ENCODE data around the gene BIRC6. TPM values are rescaled to one million over a fixed set of nuclear protein-coding genes. Genes with fewer than 3 reads are reported as not detected.

BIRC6 gene
- total and polyA plus RNA-seq, 2 donors (not counting 1 experiment from before 2014, with no cell fraction given): 46.7 to 162 TPM

DNA sequence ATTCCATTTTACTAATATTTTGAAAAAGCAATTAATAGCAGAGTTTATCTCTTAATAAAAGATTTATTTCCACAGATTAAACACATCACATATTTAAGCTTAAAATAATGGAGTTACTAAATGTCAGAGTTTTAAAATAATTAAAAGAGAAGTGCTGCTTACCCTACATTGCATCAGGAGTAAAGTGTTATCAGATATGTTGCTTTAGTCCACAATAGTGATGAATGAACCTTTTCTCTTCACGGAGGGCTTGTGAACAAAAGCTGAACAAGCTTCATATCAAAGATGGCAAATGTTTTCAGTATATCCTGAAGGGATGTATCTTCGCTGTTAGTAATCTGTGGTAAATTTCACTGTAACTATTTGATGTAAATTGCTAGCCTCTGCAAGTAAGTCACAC, 201.7 kb downstream of the BIRC6 start:
- TF ChIP-seq CTCF (conservative IDR thresholded peaks at IDR 0.05 in 1 of 2, IDR thresholded peaks at IDR 0.05 in 1 of 2; ENCODE audit: low read depth in 1 of 2, low read length in 2 of 2): no peak
- TF ChIP-seq EZH2 (IDR thresholded peaks at IDR 0.05; ENCODE audit: low read length, missing control alignments): no peak
- Histone ChIP-seq H3K9ac (ENCODE audit: insufficient read depth, low read length) (no peak overlapping the region), H2AFZ (ENCODE audit: low read length) (no peak overlapping the region), H3K4me2 (ENCODE audit: extremely low read depth, insufficient read depth, low read length) (no peak overlapping the region), H3K36me3 (ENCODE audit: control insufficient read depth, insufficient read depth, low read length) (no peaks in the 10 kb centered on the region), H3K27me3 (ENCODE audit: control insufficient read depth, insufficient read depth, low read length) (no peaks in the 10 kb centered on the region), H3K79me2 (ENCODE audit: control insufficient read depth, insufficient read depth, low read length) (no peaks in the 10 kb centered on the region), H3K4me1 (ENCODE audit: control insufficient read depth, extremely low read depth, insufficient read depth, low read length) (no peaks in the 10 kb centered on the region), H3K27ac (ENCODE audit: insufficient read depth, low read length) (no peak overlapping the region), H3K9me3 (ENCODE audit: control insufficient read depth, insufficient read depth, low read depth, low read length) (no peaks in the 10 kb centered on the region), H4K20me1 (ENCODE audit: control insufficient read depth, extremely low read depth, insufficient read depth, low read length) (no peaks in the 10 kb centered on the region), H3K4me3 (replicated peaks in 1 of 4; ENCODE audit: control extremely low read depth in 1 of 4, insufficient read depth in 1 of 4, low read depth in 3 of 4, low read length in 4 of 4) (no peak overlapping the region)
- peak in 1 of 2 donors; percentile 27 for DNase-seq (ENCODE audit: low read depth in 2 of 2)

- peak; percentile 11 to 68 for DNase-seq (ENCODE audit: low read depth in 2 of 2)
- no peaks in the 10 kb centered on the region for H4K20me1 ChIP-seq (ENCODE audit: control insufficient read depth, extremely low read depth, insufficient read depth, low read length)
Observed at GRCh38 chr2:32559136-32559535, 202.3 kb downstream of the BIRC6 start.

DNA sequence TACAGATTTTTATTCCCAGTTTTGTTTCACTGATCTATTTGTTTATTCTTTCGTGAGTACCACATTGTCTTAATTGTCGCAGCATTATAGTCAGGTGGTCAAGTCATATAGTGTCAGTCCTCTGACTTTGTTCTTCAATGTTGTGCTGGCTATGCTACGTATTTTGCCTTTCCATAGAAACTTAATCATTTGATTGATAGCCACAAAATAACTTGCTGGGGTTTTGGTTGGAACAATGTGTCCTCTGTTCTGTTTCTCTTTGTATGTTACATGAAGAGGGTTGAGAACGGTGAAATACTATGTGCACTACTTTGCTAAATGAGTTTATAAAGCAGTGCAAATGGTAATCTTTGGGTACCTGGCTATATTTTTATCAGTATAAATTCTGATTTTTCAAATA, 206.1 kb downstream of the BIRC6 start:
- Histone ChIP-seq H2AFZ (ENCODE audit: low read length) (no peak overlapping the region), H3K9me3 (ENCODE audit: control insufficient read depth, insufficient read depth, low read depth, low read length) (no peaks in the 10 kb centered on the region), H3K36me3 (ENCODE audit: control insufficient read depth, insufficient read depth, low read length) (no peaks in the 10 kb centered on the region), H3K27ac (ENCODE audit: insufficient read depth, low read length) (no peak overlapping the region), H3K4me3 (replicated peaks in 1 of 4; ENCODE audit: control extremely low read depth in 1 of 4, insufficient read depth in 1 of 4, low read depth in 3 of 4, low read length in 4 of 4) (no peak overlapping the region), H3K27me3 (ENCODE audit: control insufficient read depth, insufficient read depth, low read length) (no peaks in the 10 kb centered on the region), H3K9ac (ENCODE audit: insufficient read depth, low read length) (no peak overlapping the region), H3K4me2 (ENCODE audit: extremely low read depth, insufficient read depth, low read length) (no peak overlapping the region), H3K79me2 (ENCODE audit: control insufficient read depth, insufficient read depth, low read length) (no peaks in the 10 kb centered on the region), H4K20me1 (ENCODE audit: control insufficient read depth, extremely low read depth, insufficient read depth, low read length) (no peaks in the 10 kb centered on the region), H3K4me1 (ENCODE audit: control insufficient read depth, extremely low read depth, insufficient read depth, low read length) (no peaks in the 10 kb centered on the region)
- DNase-seq (ENCODE audit: low read depth in 2 of 2): no peak
- TF ChIP-seq CTCF (conservative IDR thresholded peaks at IDR 0.05 in 1 of 2, IDR thresholded peaks at IDR 0.05 in 1 of 2; ENCODE audit: low read depth in 1 of 2, low read length in 2 of 2) (no peak), EZH2 (IDR thresholded peaks at IDR 0.05; ENCODE audit: low read length, missing control alignments) (no peak)

More at GRCh38 chr2:32559136-32559535, 202.3 kb downstream of the BIRC6 start:
- H3K4me3 ChIP-seq (replicated peaks in 1 of 4; ENCODE audit: control extremely low read depth in 1 of 4, insufficient read depth in 1 of 4, low read depth in 3 of 4, low read length in 4 of 4): no peak overlapping the region
- no peak overlapping the region for H3K27ac ChIP-seq (ENCODE audit: insufficient read depth, low read length)
- no peaks in the 10 kb centered on the region for H3K36me3 ChIP-seq (ENCODE audit: control insufficient read depth, insufficient read depth, low read length)
- TF ChIP-seq CTCF (conservative IDR thresholded peaks at IDR 0.05 in 1 of 2, IDR thresholded peaks at IDR 0.05 in 1 of 2; ENCODE audit: low read depth in 1 of 2, low read length in 2 of 2) (no peak), EZH2 (IDR thresholded peaks at IDR 0.05; ENCODE audit: low read length, missing control alignments) (no peak)
- no peaks in the 10 kb centered on the region for H3K27me3 ChIP-seq (ENCODE audit: control insufficient read depth, insufficient read depth, low read length)
- no peaks in the 10 kb centered on the region for H3K4me1 ChIP-seq (ENCODE audit: control insufficient read depth, extremely low read depth, insufficient read depth, low read length)
- H3K9ac ChIP-seq (ENCODE audit: insufficient read depth, low read length): no peak overlapping the region
- no peak overlapping the region for H2AFZ ChIP-seq (ENCODE audit: low read length)
- H3K9me3 ChIP-seq (ENCODE audit: control insufficient read depth, insufficient read depth, low read depth, low read length): no peaks in the 10 kb centered on the region
- no peaks in the 10 kb centered on the region for H3K79me2 ChIP-seq (ENCODE audit: control insufficient read depth, insufficient read depth, low read length)
- H3K4me2 ChIP-seq (ENCODE audit: extremely low read depth, insufficient read depth, low read length): no peak overlapping the region

All from fibroblast of lung (primary cell).